ENCODE data around the gene SULT4A1.

Gene SULT4A1

GRCh38 chr22:43855431-43855830 is 6.9 kb downstream of the SULT4A1 start:
- no peak for DNase-seq (ENCODE audit: low read depth)
- no peak for TF ChIP-seq CTCF (conservative IDR thresholded peaks at IDR 0.05; ENCODE audit: low read depth, low read length)
- H3K4me3 ChIP-seq (ENCODE audit: low read length), result no peak overlapping the region

- DNase-seq (ENCODE audit: low read depth), result no peak
- no peak overlapping the region for H3K4me3 ChIP-seq (ENCODE audit: low read length)
- TF ChIP-seq CTCF (conservative IDR thresholded peaks at IDR 0.05; ENCODE audit: low read depth, low read length), result no peak
These were observed 7.5 kb downstream of the SULT4A1 start for GRCh38 chr22:43854786-43855271.

GRCh38 chr22:43854121-43854785 is 8.1 kb downstream of the SULT4A1 start:
- no peak for TF ChIP-seq CTCF (conservative IDR thresholded peaks at IDR 0.05; ENCODE audit: low read depth, low read length)
- no peak overlapping the region for H3K4me3 ChIP-seq (ENCODE audit: low read length)
- no peak for DNase-seq (ENCODE audit: low read depth)

- TF ChIP-seq CTCF (conservative IDR thresholded peaks at IDR 0.05; ENCODE audit: low read depth, low read length), result no peak
- no peak for DNase-seq (ENCODE audit: low read depth)
- H3K4me3 ChIP-seq (ENCODE audit: low read length), result no peak overlapping the region
These were observed 8.9 kb downstream of the SULT4A1 start for GRCh38 chr22:43853328-43853931.

GRCh38 chr22:43852573-43853327 is 9.6 kb downstream of the SULT4A1 start:
- no peak for DNase-seq (ENCODE audit: low read depth)
- TF ChIP-seq CTCF (conservative IDR thresholded peaks at IDR 0.05; ENCODE audit: low read depth, low read length), result no peak

GRCh38 chr22:43851979-43852307 is 10.4 kb downstream of the SULT4A1 start:
- DNase-seq (ENCODE audit: low read depth), result no peak
- no peak overlapping the region for H3K4me3 ChIP-seq (ENCODE audit: low read length)
- TF ChIP-seq CTCF (conservative IDR thresholded peaks at IDR 0.05; ENCODE audit: low read depth, low read length), result no peak

More at GRCh38 chr22:43852573-43853327, 9.6 kb downstream of the SULT4A1 start:
- H3K4me3 ChIP-seq (ENCODE audit: low read length), result no peak overlapping the region
